GM21737 (cell line): ENCODE results near the gene CTCF.

Experiments used
- ATAC-seq: cut with Tn5 transposase; IDR thresholded peaks from one replicate; pipeline ENCODE4 v1.9.1; 2021; ENCODE audit warnings: mild to moderate bottlenecking, moderate library complexity; ENCODE audit not compliant: unreplicated experiment

Gene CTCF

DNA sequence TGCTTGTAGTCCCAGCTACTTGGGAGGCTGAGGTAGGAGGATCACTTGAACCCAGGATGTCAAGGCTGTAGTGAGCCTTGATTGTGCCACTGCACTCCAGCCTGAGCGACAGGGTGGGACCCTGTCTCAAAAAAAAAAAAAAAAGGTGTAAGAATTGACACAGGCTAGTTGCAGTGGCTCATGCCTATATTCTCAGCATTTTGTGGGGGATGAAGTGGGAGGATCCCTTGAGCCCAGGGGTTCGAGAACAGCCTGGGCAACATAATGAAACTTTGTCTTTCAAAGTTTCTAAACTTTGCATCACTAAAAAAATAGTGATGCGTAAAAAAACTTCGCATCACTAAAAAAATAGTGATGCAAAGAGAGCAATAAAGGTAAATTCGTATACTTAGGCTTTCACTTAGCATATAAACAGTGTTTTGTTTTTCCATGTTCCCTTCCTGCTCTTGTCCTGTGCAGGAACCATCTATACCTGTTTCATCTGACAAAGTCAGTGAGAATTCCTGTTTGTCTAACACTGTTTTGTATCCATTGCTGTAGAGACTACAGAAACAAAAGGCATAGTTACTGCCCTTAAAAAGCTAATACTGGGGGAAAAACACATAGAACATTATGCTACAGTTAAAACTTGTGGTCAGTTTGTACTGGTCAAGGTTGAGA is 32.1 kb downstream of the CTCF start:
- ATAC-seq, result no peak

GRCh38 chr16:67594956-67595355 is 32.6 kb downstream of the CTCF start:
- no peak for ATAC-seq

DNA sequence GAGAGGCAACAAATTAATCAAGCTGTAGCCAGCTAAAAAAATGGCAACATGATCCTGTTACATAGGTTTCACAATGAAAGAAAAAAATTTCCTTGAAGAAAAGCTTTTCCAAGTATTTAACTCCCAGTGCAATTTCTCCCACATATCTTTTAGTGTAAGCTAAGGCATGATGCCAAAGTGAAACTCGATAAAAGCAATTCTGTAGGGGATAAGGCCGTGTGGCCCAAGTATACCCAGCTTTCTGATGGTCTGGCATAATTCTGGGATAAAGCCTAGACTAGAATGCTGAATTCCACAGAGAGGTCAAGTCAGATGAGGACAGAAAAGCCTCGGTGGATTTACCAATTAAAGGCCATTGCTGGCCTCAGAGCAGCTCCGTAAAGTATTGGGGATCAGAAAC is 36.2 kb downstream of the CTCF start:
- ATAC-seq, result no peak

DNA sequence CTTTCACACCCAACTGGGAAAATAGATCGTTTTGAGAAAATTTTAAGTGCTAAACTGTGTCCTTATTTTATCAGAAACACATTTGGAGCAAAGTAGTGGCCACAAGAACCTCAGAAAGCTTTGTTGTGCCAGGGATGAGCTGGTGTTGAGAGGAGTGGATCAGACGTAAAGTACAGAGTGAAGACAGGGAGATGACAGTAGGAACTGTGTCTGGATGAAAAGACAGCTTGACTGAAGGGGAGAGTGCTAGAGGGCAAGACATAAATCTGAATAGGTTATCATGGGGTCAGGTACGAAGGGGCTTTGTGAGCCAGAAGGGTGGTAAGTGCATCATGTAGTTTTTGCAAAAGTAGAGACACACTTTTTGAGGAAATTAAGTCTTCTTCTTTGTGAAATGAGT is 43.3 kb downstream of the CTCF start:
- ATAC-seq, result no peak

- no peak for ATAC-seq
Measured at GRCh38 chr16:67606632-67607031, 44.3 kb downstream of the CTCF start.

- ATAC-seq, result no peak
Measured at GRCh38 chr16:67608364-67608763, 46.0 kb downstream of the CTCF start.

DNA sequence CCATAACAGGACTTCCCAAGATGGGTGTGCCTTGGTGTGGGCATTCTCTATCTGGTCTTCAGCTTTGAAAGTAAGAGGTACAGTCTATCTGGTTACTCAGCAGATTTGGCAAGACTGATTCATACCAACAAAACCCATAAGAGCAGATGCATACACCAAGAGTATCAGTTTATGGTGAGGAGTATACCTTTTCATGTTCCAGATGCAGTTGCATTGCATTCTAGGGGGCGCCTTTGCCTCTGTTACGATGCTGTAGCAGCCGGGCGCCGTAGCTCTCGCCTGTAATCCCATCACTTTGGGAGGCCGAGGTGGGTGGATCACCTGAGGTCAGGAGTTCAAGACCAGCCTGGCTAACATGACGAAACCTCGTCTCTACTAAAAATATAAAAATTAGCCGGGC is 51.5 kb downstream of the CTCF start:
- no peak for ATAC-seq

DNA sequence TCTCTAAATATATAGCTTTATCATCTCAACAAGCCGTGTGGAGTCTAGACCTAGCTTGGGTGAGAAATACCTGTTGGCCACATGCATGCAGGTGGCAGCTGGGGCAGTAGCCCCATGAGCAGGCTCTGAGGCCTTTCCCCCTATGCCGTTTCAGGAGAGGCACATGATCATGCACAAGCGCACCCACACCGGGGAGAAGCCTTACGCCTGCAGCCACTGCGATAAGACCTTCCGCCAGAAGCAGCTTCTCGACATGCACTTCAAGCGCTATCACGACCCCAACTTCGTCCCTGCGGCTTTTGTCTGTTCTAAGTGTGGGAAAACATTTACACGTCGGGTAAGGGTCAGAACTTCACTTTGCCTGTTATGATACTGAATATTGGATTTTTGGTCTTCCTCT is 65.9 kb downstream of the CTCF start:
- ATAC-seq, result no peak

- ATAC-seq, result no peak
Measured at GRCh38 chr16:67632415-67633172, 70.3 kb downstream of the CTCF start.

- no peak for ATAC-seq
Measured at GRCh38 chr16:67636713-67637112, 74.4 kb downstream of the CTCF start.

- ATAC-seq, result no peak
Measured at GRCh38 chr16:67637625-67638024, 75.3 kb downstream of the CTCF start.

DNA sequence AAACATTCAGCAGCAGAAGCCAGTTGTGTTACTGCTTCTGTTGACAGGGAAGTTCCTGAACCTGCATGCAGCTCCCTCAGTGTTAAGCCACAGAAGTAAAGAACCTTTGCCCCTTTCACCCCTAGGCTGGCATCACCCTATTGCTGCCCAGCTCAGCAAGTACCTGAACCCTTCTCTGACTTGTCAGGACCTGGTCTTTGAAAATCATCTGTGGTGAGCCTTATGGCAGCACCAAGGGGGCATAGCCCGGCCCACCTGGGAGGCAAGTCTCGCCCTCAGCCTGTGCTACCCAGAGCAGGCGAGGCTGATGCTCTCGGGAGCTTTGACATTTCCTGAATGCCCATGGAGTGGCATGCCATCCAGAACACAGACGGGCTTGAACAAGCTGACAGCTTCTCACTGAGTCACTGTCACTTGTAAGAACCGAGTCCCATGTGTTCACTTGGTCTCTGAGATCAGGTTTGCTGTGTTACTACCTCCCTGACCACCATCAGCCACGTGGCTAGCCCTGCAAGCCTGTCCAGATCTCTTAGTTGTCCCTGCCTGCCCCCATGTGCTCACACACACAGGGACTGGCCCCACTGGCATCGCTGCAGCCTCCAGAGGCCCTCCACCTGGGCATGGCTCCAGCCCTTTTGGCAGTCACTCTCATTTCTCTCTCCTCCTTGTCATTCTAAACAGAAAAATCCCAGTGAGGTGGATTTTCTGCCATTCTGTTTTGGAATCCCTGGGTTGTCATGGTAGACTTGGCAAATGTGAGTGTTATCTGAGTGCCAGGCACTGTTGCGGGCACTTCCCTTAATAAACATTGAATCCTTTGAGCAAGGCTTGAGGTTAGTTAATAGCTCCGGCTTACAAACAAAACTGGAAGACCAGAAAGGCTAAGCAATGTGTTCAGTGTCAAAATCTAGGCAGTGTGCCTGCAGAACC is 79.7 kb downstream of the CTCF start:
- no peak for ATAC-seq

DNA sequence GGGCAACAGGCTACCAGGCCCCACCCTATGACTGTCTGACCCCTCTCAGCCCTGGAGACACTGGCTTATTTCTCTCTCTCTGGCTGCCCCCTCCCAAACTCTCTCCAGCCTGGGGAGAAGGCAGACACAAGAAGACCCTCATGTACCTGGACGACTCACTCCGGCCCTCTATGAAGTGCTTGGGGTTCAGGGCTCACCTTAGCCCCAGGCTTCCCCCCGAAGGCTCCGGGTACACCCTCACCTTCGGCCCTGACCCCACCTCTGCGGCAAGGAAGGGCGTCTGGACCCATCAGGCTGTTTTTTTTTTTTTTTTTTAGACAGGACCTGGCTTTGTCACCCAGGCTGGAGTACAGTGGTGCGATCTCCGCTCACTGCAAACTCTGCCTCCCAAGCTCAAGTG is 81.7 kb downstream of the CTCF start:
- no peak for ATAC-seq

DNA sequence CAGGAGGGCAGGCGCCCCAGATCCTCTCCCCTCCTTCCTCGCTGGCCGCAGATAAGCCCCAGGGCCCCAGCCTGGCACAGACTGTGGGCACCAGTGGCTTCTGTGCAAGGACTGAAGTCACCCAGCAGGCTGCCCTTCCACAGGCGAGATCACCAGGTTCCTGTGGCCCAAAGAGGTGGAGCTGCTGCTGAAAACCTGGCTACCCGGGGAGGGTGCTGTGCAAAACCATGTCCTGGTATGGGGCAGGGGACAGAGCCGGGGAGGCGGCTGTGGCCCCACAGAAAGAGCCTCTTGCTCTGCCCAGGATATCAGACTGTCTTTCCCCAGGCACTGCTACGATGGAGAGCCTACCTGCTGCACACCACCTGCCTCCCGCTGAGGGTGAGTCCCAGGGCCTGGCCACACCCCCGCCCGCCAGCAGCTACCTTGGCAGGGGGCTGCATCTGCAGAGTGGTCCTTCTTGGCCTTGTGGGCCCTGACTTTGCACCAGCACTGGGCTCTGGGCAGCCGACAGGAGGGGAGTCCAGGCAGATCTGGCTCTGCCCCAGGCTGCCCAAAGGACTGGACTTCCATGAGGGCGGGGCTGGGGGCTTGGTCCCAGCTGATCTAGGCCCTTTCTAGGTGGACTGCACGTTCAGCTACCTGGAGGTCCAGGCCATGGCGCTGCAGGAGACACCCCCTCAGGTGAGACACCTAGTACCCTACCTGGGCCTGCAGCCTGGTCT is 83.2 kb downstream of the CTCF start:
- peak; percentile 4 for ATAC-seq

GRCh38 chr16:67647111-67647651 is 84.9 kb downstream of the CTCF start:
- ATAC-seq, result no peak

- ATAC-seq, result no peak
Measured at GRCh38 chr16:67647681-67648080, 85.4 kb downstream of the CTCF start.

DNA sequence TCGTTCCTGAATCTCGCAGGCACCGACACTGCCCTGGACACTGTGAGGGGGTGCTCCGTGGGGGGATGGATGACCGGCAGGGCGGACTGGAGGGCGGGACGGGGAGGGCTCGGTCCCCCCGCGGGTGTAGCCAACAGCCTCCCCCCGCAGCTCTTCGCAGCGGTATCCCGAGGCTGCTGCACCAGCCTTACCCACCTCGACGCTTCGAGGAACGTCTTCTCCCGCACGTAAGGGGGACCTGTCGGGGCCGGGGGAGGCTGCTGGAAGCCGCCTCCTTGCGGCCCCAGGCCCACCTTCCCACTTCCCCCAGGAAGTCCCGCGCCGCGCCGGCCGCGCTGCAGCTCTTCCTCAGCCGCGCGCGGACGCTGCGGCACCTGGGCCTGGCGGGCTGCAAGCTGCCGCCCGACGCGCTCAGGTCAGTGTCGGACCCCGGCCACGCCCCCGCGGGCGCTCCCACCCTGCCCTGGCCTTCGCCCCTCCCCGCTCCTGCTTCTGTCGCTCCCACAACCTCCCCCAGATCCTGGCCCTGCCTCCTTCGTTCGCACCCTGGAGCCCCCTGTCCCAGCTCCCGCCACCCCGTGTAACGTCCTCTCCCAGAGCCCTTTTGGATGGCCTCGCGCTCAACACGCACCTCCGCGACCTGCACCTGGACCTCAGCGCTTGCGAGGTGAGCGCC is 85.9 kb downstream of the CTCF start:
- no peak for ATAC-seq

DNA sequence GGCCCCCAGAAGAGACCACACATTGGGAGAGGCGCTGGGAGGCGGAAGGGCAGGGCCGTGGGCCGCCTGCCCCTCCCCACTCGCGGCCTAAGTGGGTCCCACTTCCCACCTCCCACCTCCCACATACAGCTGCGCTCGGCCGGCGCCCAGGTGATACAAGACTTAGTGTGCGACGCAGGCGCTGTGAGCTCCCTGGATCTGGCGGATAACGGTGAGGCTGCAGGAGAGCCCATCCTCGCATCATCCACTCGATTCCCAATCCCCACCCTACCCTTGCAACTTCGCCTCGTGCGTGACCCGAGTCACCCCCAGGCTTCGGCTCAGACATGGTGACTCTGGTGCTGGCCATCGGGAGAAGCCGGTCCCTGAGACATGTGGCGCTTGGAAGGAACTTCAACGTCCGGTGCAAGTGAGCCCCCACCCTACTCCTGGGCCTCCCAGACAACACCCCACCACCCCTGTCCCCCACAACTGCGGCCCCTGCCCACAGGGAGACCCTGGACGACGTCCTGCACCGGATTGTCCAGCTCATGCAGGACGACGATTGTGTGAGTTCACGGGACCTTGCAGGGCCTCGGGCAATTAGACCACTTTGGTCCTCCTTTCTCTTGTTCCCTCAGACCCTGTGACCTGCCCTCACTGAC is 86.6 kb downstream of the CTCF start:
- ATAC-seq, result no peak

DNA sequence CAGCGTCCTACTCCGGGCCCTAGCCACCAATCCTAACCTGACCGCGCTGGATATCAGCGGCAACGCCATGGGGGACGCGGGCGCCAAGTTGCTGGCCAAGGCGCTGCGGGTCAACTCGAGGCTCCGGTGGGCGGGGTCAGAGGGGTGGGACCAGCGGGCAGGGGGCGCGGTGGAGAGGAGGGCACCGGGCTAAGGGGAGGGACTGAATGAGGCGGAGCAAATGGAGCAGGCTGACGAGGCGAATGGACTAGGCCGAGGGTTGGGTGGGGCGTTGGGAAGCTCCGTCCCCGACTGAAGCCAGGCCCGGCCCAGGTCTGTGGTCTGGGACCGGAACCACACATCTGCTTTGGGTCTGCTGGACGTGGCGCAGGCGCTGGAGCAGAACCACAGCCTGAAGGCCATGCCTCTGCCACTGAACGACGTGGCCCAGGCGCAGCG is 87.2 kb downstream of the CTCF start:
- no peak for ATAC-seq

DNA sequence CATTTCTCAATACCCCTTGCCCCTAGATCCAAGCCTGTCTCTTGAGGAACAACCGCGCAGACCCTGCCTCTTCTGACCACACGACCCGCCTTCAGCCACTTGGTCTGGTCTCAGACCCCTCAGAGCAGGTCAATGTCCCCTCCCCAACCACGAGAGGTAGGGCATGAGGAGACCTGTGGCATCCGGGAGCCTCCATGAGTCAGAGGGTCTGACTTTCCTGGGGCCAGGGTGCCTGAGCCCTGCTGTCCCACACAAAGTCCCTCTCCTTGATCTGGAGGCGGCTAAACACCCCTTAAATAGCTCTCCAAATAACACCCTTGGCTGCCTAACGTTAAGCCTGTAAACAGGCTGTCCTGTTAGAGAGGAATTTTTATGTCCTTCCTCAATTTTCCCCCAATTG is 87.7 kb downstream of the CTCF start:
- no peak for ATAC-seq
